ENCODE measurements around the gene DTNA. TPM values are rescaled to one million over a fixed set of nuclear protein-coding genes. Genes with fewer than 3 reads are reported as not detected.

The DTNA gene
- total RNA-seq, 3 donors from 2014 or later, result 0.18 to 0.24 TPM; not detected in 1

DNA sequence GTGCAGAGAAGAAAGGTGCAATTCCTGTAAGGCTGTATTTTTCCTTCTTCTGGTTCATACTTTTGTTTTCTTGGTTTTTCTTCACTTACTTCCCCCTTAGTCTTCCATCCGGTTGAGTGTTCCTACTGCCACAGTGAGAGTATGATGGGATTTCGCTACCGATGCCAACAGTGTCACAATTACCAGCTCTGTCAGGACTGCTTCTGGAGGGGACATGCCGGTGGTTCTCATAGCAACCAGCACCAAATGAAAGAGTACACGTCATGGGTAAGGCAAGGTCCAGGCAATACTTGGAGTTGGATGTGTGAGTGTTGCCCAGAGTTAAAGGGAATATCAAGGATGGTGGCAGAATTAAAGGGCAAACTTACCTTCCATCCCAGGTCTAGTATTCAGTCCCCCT lies 108.0 kb downstream of the DTNA start:
- Mint-ChIP-seq H3K4me1 (ENCODE audit: low read depth) (no peaks in the 10 kb centered on the region), H3K36me3 (ENCODE audit: insufficient read depth) (no peaks in the 10 kb centered on the region), H3K9me3 (no peaks in the 10 kb centered on the region), H3K27me3 (ENCODE audit: low read depth) (peaks cover 6% of the 10 kb centered on the region), H3K4me3 (no peak overlapping the region)
- ATAC-seq (no peak), DNase-seq (no peak)

- H3K9me3 Mint-ChIP-seq, result no peaks in the 10 kb centered on the region
- ATAC-seq (no peak), DNase-seq (no peak)
- no peaks in the 10 kb centered on the region for H3K36me3 Mint-ChIP-seq (ENCODE audit: insufficient read depth)
- no peak overlapping the region for H3K4me3 Mint-ChIP-seq
- H3K27me3 Mint-ChIP-seq (ENCODE audit: low read depth), result peaks cover 10% of the 10 kb centered on the region
- no peaks in the 10 kb centered on the region for H3K4me1 Mint-ChIP-seq (ENCODE audit: low read depth)
Measured at GRCh38 chr18:34820360-34821065, 110.4 kb downstream of the DTNA start.

DNA sequence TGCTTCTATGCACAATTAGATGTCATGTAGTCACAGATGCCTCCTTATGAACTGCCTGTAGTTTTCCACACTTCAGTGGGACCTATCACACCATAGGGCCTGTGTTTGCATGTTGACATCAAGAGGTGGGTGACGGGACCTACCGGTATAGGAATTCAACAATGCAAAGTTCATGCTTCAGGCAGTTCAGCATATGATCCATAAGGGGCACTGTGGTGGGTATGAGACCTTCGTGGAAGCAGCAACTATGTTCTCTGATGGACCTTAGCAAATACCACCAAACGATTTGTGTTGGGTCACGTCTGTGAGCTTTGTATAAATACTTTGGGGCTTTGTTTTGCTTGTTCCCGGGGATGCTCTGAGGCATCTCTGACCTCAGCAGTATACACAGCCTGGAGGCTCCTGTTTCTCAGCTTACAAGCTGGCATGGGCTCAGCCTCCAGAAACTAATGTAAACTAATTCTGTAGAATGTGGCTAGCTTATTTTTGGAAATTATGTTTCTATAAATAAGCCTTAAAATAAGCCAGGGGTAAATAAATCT lies 111.6 kb downstream of the DTNA start:
- DNase-seq (no peak), ATAC-seq (no peak)
- Mint-ChIP-seq H3K4me3 (no peak overlapping the region), H3K27me3 (ENCODE audit: low read depth) (peaks cover 10% of the 10 kb centered on the region), H3K36me3 (ENCODE audit: insufficient read depth) (no peaks in the 10 kb centered on the region), H3K9me3 (no peaks in the 10 kb centered on the region), H3K4me1 (ENCODE audit: low read depth) (no peaks in the 10 kb centered on the region)

DNA sequence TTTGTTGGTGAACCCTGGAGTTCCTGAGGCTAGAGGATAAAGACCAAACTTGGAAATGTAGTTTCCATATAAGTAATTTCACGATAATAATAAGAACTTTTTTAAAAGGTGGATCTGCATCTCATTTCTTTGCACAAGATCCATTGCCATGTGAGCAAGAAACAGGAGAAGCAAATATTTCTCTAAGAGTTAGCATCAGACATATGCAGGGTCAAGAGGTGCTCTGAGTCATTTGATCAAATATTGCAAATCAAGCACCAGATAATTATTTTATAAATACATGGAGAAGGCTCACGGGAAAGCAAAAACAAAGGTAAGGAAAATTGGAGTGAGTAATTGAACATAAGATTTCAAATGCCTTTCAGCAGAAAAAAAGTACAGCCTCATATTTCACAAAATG lies 118.0 kb downstream of the DTNA start:
- H3K36me3 Mint-ChIP-seq (ENCODE audit: insufficient read depth), result no peaks in the 10 kb centered on the region
- H3K9me3 Mint-ChIP-seq, result no peaks in the 10 kb centered on the region
- no peaks in the 10 kb centered on the region for H3K4me1 Mint-ChIP-seq (ENCODE audit: low read depth)
- ATAC-seq (no peak), DNase-seq (no peak)
- peaks cover 8% of the 10 kb centered on the region for H3K27me3 Mint-ChIP-seq (ENCODE audit: low read depth)
- H3K4me3 Mint-ChIP-seq, result no peak overlapping the region

DNA sequence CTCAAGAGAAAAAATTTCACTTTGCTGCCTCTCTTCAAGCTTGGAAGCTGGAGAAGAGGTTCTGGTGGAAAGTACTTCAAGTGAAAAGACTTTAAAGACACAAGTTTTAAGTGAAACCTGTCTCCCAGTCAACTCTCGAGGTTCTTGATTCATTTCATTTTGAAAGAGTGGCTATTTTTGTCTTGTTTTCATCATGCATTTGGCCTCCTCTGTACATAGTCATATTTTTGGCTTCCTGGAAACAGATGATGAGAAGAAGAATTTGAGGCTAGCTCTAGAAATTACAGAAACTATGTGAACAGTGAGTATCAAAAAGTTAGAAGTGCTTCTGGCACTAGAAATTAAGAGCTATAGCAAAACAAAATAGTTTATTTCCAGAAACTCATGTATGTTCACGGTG lies 124.8 kb downstream of the DTNA start:
- Mint-ChIP-seq H3K9me3 (no peaks in the 10 kb centered on the region), H3K4me3 (no peak overlapping the region), H3K27me3 (ENCODE audit: low read depth) (peaks cover 4% of the 10 kb centered on the region), H3K4me1 (ENCODE audit: low read depth) (no peaks in the 10 kb centered on the region), H3K36me3 (ENCODE audit: insufficient read depth) (no peaks in the 10 kb centered on the region)
- DNase-seq, result no peak
- ATAC-seq, result peak; percentile 51 to 76

DNA sequence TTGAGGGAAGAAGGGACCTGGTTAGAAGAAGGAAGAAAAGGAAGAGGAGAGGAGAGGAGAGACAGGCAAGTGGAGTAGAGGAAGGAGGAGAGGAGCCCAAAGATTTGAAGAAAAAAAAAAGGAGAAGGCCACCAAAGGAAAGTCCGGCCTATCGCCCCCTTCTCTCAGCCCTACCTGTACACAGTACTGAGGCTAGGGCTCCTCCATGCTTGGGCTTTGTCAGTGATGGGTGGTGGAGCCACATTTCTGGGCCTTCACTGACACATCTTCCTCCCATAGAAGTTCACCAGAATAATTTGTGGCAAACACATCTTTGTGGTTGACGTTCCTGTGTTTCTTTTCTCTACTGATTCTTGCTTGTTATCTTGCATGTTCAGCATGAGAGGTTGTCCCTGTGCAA lies 125.4 kb downstream of the DTNA start:
- H3K9me3 Mint-ChIP-seq, result no peaks in the 10 kb centered on the region
- DNase-seq, result no peak
- H3K4me3 Mint-ChIP-seq, result no peak overlapping the region
- H3K4me1 Mint-ChIP-seq (ENCODE audit: low read depth), result no peaks in the 10 kb centered on the region
- peak in 1 of 2 donors; percentile 48 for ATAC-seq
- peaks cover 4% of the 10 kb centered on the region for H3K27me3 Mint-ChIP-seq (ENCODE audit: low read depth)
- H3K36me3 Mint-ChIP-seq (ENCODE audit: insufficient read depth), result no peaks in the 10 kb centered on the region

DNA sequence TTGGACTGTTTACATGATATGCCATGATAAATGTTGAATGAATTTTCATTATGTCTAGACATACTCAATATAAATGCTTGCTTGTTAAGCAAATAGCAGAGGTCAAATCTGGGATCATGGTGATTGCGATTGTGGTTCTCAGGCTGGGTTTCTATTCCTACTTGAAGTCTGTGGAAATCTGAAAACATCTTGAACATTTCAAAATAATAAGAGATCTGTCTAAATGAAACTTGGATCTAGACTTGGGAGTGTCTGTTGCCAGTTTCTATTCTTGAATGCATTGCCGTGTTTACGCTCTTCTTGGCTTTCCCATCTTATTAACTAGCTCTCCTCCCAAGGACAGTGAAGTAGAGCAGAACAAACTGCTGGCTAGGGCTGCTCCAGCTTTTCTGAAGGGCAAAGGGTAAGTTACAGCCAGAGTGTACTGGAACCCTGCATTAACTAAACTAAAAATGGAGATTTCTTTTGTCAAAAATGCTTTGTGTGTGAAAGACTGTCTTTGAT lies 127.7 kb downstream of the DTNA start:
- Mint-ChIP-seq H3K27me3 (ENCODE audit: low read depth) (no peaks in the 10 kb centered on the region), H3K4me3 (no peak overlapping the region), H3K36me3 (ENCODE audit: insufficient read depth) (no peaks in the 10 kb centered on the region), H3K4me1 (ENCODE audit: low read depth) (no peaks in the 10 kb centered on the region), H3K9me3 (no peaks in the 10 kb centered on the region)
- no peak for ATAC-seq
- no peak for DNase-seq

DNA sequence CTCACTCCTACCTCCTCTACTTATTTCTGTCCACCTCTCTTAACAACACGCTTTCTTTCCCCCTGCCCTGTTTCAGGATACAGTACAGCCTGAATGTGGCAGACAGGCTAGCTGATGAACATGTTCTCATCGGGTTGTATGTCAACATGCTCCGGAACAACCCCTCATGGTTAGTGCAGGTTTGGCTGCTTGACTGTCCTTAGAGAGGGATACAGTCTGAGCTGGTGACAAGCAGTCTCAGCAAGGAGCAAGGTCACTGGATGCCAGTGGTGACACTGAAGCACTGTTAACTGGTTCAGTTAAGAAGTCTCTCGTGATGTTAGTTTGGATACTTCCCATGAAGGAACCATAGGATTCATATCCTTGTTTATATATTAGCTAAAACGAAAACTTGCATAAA lies 128.6 kb downstream of the DTNA start:
- ATAC-seq (no peak), DNase-seq (no peak)
- no peaks in the 10 kb centered on the region for H3K4me1 Mint-ChIP-seq (ENCODE audit: low read depth)
- H3K9me3 Mint-ChIP-seq, result no peaks in the 10 kb centered on the region
- H3K27me3 Mint-ChIP-seq (ENCODE audit: low read depth), result no peaks in the 10 kb centered on the region
- H3K4me3 Mint-ChIP-seq, result no peak overlapping the region
- no peaks in the 10 kb centered on the region for H3K36me3 Mint-ChIP-seq (ENCODE audit: insufficient read depth)

- ATAC-seq, result no peak
Measured at GRCh38 chr18:34840256-34840826, 130.2 kb downstream of the DTNA start.

GRCh38 chr18:34841891-34842290 lies 131.8 kb downstream of the DTNA start:
- no peaks in the 10 kb centered on the region for H3K4me1 Mint-ChIP-seq (ENCODE audit: low read depth)
- no peak overlapping the region for H3K4me3 Mint-ChIP-seq
- DNase-seq, result no peak
- no peaks in the 10 kb centered on the region for H3K36me3 Mint-ChIP-seq (ENCODE audit: insufficient read depth)
- ATAC-seq, result no peak
- peaks cover 3% of the 10 kb centered on the region for H3K27me3 Mint-ChIP-seq (ENCODE audit: low read depth)
- H3K9me3 Mint-ChIP-seq, result no peaks in the 10 kb centered on the region

More at GRCh38 chr18:34840256-34840826, 130.2 kb downstream of the DTNA start:
- Mint-ChIP-seq H3K9me3 (no peaks in the 10 kb centered on the region), H3K4me1 (ENCODE audit: low read depth) (no peaks in the 10 kb centered on the region), H3K4me3 (no peak overlapping the region), H3K27me3 (ENCODE audit: low read depth) (no peaks in the 10 kb centered on the region), H3K36me3 (ENCODE audit: insufficient read depth) (no peaks in the 10 kb centered on the region)
- no peak for DNase-seq

GRCh38 chr18:34844072-34844471 lies 134.0 kb downstream of the DTNA start:
- H3K9me3 Mint-ChIP-seq, result no peaks in the 10 kb centered on the region
- no peak overlapping the region for H3K4me3 Mint-ChIP-seq
- H3K36me3 Mint-ChIP-seq (ENCODE audit: insufficient read depth), result no peaks in the 10 kb centered on the region
- DNase-seq (no peak), ATAC-seq (no peak)
- no peaks in the 10 kb centered on the region for H3K4me1 Mint-ChIP-seq (ENCODE audit: low read depth)
- peaks cover 3% of the 10 kb centered on the region for H3K27me3 Mint-ChIP-seq (ENCODE audit: low read depth)

DNA sequence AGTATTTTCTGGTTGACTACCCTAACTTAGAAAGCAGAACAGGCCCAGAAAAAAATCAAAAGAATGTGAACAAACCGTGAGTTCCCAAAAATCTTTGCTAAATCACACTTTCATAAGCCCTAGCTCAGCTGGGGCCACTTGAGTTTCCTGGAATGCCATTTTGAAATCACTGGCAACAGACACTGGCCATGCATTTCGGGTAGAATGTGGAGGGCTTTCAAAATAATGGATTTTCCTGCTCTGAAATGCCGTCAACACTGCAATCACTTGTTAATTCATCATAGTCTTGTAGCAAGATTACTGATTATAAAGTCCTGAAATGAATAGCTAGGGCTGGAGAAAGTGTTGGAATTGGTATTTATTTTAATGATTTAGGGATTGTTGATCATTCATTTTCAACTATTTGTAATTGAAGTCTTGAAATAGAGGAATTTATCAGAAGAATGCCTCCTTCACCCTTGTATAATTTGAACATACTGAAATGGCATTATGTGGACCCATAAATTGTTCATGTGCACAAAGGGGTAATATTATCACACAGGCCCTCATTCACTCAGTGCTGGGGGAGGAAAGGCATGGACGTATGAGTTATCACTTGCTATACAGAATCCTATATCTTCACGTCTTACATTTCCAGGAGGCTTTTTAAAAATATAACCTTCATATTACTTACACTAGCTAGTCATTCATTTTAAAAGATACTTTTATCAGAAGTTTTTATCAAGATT lies 134.8 kb downstream of the DTNA start:
- Mint-ChIP-seq H3K36me3 (ENCODE audit: insufficient read depth) (no peaks in the 10 kb centered on the region), H3K4me1 (ENCODE audit: low read depth) (no peaks in the 10 kb centered on the region), H3K27me3 (ENCODE audit: low read depth) (peaks cover 3% of the 10 kb centered on the region), H3K4me3 (no peak overlapping the region), H3K9me3 (no peaks in the 10 kb centered on the region)
- DNase-seq (no peak), ATAC-seq (no peak)

DNA sequence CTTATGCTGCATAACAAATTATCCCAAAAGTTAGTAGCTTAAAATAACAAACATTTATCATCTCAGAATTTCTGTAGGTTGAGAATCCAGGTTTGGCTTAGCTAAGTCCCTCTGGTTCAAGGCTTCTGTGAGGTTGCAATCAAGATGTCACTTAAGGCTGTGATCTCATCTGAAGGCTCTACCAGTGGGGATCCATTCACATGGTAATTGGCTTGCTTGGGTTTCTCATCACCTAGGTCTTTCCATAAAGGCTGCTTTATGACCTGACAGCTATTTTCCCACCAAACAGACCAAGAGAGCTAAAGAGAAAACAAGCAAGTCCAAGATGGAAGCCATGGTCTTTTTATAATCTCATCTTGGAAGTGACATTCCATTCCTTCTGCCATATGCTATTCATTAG lies 137.3 kb downstream of the DTNA start:
- DNase-seq (no peak), ATAC-seq (no peak)
- H3K36me3 Mint-ChIP-seq (ENCODE audit: insufficient read depth), result no peaks in the 10 kb centered on the region
- H3K9me3 Mint-ChIP-seq, result no peaks in the 10 kb centered on the region
- no peaks in the 10 kb centered on the region for H3K4me1 Mint-ChIP-seq (ENCODE audit: low read depth)
- H3K27me3 Mint-ChIP-seq (ENCODE audit: low read depth), result peaks cover 3% of the 10 kb centered on the region
- no peak overlapping the region for H3K4me3 Mint-ChIP-seq

DNA sequence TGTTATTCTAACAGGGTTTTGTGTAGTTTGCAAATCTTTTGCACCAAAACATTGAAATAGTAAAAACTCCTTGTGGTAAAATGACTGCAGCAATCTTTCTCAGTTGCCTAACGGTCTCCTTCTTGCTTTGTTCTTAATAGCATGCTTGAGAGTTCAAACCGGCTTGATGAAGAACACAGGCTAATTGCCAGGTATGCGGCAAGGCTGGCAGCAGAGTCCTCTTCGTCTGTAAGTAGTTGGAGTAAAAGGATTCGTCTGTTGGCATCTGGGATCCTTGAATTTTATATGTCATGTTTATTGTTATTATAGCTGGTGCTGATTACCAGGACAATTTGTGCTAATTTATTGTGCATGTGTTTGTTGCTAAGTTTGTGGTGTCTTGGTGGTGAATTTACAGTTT lies 138.1 kb downstream of the DTNA start:
- Mint-ChIP-seq H3K27me3 (ENCODE audit: low read depth) (peaks cover 3% of the 10 kb centered on the region), H3K4me1 (ENCODE audit: low read depth) (no peaks in the 10 kb centered on the region), H3K36me3 (ENCODE audit: insufficient read depth) (no peaks in the 10 kb centered on the region), H3K9me3 (no peaks in the 10 kb centered on the region), H3K4me3 (no peak overlapping the region)
- ATAC-seq (no peak), DNase-seq (no peak)
